ENCODE measurements around the gene ABHD13. TPM values are rescaled to one million over a fixed set of nuclear protein-coding genes. Genes with fewer than 3 reads are reported as not detected.

Gene ABHD13
- total and polyA plus RNA-seq, 2 experiments from 2014 or later = 5.4 to 10.4 TPM

DNA sequence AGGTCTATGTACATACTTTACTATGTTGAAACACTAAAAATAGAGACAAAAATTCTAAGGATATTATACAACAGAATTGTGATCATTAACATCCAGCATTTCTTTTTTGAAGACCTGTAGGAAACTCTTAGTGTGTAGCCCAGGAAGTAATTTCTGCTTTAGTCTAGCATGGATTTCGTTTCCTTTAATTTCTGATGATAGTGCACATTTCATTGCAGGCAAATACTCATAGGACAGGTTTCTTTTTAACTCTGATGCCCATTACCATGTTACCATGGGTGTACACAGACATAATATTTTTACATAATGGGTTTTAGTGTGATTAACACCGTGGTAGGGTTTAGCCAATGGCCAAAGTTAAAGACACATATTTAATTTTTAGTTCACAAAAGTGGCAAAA is 29.9 kb upstream of the ABHD13 start (continued):
- TF ChIP-seq, protein P1, sequence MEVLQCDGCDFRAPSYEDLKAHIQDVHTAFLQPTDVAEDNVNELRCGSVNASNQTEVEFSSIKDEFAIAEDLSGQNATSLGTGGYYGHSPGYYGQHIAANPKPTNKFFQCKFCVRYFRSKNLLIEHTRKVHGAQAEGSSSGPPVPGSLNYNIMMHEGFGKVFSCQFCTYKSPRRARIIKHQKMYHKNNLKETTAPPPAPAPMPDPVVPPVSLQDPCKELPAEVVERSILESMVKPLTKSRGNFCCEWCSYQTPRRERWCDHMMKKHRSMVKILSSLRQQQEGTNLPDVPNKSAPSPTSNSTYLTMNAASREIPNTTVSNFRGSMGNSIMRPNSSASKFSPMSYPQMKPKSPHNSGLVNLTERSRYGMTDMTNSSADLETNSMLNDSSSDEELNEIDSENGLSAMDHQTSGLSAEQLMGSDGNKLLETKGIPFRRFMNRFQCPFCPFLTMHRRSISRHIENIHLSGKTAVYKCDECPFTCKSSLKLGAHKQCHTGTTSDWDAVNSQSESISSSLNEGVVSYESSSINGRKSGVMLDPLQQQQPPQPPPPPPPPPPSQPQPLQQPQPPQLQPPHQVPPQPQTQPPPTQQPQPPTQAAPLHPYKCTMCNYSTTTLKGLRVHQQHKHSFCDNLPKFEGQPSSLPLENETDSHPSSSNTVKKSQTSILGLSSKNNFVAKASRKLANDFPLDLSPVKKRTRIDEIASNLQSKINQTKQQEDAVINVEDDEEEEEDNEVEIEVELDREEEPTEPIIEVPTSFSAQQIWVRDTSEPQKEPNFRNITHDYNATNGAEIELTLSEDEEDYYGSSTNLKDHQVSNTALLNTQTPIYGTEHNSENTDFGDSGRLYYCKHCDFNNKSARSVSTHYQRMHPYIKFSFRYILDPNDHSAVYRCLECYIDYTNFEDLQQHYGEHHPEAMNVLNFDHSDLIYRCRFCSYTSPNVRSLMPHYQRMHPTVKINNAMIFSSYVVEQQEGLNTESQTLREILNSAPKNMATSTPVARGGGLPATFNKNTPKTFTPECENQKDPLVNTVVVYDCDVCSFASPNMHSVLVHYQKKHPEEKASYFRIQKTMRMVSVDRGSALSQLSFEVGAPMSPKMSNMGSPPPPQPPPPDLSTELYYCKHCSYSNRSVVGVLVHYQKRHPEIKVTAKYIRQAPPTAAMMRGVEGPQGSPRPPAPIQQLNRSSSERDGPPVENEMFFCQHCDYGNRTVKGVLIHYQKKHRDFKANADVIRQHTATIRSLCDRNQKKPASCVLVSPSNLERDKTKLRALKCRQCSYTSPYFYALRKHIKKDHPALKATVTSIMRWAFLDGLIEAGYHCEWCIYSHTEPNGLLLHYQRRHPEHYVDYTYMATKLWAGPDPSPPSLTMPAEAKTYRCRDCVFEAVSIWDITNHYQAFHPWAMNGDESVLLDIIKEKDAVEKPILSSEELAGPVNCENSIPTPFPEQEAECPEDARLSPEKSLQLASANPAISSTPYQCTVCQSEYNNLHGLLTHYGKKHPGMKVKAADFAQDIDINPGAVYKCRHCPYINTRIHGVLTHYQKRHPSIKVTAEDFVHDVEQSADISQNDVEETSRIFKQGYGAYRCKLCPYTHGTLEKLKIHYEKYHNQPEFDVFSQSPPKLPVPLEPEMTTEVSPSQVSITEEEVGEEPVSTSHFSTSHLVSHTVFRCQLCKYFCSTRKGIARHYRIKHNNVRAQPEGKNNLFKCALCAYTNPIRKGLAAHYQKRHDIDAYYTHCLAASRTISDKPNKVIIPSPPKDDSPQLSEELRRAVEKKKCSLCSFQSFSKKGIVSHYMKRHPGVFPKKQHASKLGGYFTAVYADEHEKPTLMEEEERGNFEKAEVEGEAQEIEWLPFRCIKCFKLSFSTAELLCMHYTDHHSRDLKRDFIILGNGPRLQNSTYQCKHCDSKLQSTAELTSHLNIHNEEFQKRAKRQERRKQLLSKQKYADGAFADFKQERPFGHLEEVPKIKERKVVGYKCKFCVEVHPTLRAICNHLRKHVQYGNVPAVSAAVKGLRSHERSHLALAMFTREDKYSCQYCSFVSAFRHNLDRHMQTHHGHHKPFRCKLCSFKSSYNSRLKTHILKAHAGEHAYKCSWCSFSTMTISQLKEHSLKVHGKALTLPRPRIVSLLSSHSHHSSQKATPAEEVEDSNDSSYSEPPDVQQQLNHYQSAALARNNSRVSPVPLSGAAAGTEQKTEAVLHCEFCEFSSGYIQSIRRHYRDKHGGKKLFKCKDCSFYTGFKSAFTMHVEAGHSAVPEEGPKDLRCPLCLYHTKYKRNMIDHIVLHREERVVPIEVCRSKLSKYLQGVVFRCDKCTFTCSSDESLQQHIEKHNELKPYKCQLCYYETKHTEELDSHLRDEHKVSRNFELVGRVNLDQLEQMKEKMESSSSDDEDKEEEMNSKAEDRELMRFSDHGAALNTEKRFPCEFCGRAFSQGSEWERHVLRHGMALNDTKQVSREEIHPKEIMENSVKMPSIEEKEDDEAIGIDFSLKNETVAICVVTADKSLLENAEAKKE (CRISPR knock-in tag; IDR thresholded peaks at IDR 0.05) = no peak

DNA sequence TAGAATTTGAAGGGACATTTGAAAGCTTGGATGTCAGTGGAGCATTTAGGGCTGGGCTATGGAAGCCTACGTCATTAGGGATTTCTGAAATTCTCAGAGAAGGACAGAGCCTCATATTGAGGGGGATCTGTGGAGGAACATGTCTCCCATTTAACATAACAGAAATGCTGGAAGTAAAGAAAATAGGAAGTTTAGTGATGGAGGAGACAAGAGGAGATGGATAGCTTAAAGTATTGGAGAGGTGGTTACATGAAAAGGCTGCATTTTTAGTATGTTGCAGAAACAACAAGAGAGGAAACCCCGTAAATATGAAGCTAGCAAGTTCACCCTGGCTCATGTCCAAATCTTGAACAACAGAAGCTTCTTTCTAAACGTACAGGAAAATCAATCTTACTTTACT is 27.3 kb upstream of the ABHD13 start:
- Histone ChIP-seq H3K27me3 (ENCODE audit: insufficient read depth) (no peaks in the 10 kb centered on the region), H3K79me2 (replicated peaks; ENCODE audit: insufficient read depth) (no peaks in the 10 kb centered on the region), H3K9me2 (ENCODE audit: insufficient read depth) (no peaks in the 10 kb centered on the region), H3K4me1 (ENCODE audit: insufficient read depth) (no peaks in the 10 kb centered on the region), H3K36me3 (ENCODE audit: insufficient read depth) (no peaks in the 10 kb centered on the region), H3K4me2 (no peak overlapping the region), H4K20me1 (replicated peaks; ENCODE audit: insufficient read depth) (no peaks in the 10 kb centered on the region), H3F3A (replicated peaks; ENCODE audit: low read depth) (no peaks in the 10 kb centered on the region), H3K4me3 (no peak overlapping the region), H3K27ac (ENCODE audit: low read depth) (no peak overlapping the region), H2AFZ (no peak overlapping the region)
- H3K4me1 Mint-ChIP-seq = no peaks in the 10 kb centered on the region
- H3K27me3 Mint-ChIP-seq (ENCODE audit: insufficient read depth, low read depth, poor library complexity) = no peaks in the 10 kb centered on the region
- H3K9me3 Mint-ChIP-seq = peaks cover 28% of the 10 kb centered on the region
- TF ChIP-seq, protein P2, sequence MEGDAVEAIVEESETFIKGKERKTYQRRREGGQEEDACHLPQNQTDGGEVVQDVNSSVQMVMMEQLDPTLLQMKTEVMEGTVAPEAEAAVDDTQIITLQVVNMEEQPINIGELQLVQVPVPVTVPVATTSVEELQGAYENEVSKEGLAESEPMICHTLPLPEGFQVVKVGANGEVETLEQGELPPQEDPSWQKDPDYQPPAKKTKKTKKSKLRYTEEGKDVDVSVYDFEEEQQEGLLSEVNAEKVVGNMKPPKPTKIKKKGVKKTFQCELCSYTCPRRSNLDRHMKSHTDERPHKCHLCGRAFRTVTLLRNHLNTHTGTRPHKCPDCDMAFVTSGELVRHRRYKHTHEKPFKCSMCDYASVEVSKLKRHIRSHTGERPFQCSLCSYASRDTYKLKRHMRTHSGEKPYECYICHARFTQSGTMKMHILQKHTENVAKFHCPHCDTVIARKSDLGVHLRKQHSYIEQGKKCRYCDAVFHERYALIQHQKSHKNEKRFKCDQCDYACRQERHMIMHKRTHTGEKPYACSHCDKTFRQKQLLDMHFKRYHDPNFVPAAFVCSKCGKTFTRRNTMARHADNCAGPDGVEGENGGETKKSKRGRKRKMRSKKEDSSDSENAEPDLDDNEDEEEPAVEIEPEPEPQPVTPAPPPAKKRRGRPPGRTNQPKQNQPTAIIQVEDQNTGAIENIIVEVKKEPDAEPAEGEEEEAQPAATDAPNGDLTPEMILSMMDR (conservative IDR thresholded peaks at IDR 0.05; ENCODE audit: low read depth in 2 of 2) = no peak
- peaks cover 10% of the 10 kb centered on the region for H3K36me3 Mint-ChIP-seq (ENCODE audit: low read depth)
- no peak for DNase-seq (ENCODE audit: low spot score)
- no peak overlapping the region for H3K27ac Mint-ChIP-seq
- H3K4me3 Mint-ChIP-seq = no peak overlapping the region
- no peak for ATAC-seq

DNA sequence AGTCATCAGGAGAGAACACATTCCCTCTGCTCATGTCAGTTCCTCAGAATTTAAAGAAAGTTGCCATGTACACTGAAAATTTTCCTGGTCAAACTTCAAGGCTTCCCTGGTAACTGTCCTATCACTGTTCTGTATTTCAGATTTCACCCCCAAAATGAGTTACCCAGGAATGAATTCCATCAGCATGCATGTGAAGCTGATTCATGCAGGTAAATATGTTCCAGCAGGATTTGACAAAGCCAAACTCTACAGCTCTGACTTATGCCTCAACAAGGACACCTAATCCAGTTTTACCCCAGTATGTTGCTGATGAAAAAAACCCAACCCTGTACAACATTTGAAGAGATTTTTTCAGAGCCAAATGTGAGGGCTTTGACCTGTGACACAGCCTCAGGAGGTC is 24.4 kb upstream of the ABHD13 start:
- Histone ChIP-seq H3K27ac (ENCODE audit: low read depth) (no peak overlapping the region), H3K79me2 (replicated peaks; ENCODE audit: insufficient read depth) (no peaks in the 10 kb centered on the region), H3F3A (replicated peaks; ENCODE audit: low read depth) (no peaks in the 10 kb centered on the region), H4K20me1 (replicated peaks; ENCODE audit: insufficient read depth) (no peaks in the 10 kb centered on the region), H3K4me2 (no peak overlapping the region), H3K4me3 (no peak overlapping the region), H3K27me3 (ENCODE audit: insufficient read depth) (no peaks in the 10 kb centered on the region), H3K9me2 (ENCODE audit: insufficient read depth) (no peaks in the 10 kb centered on the region), H3K4me1 (ENCODE audit: insufficient read depth) (no peaks in the 10 kb centered on the region), H2AFZ (no peak overlapping the region), H3K36me3 (ENCODE audit: insufficient read depth) (no peaks in the 10 kb centered on the region)
- no peak for DNase-seq (ENCODE audit: low spot score)
- H3K4me1 Mint-ChIP-seq = no peaks in the 10 kb centered on the region
- TF ChIP-seq ZNF114 (CRISPR knock-in tag; IDR thresholded peaks at IDR 0.05) = no peak
- H3K4me3 Mint-ChIP-seq = no peak overlapping the region
- H3K27me3 Mint-ChIP-seq (ENCODE audit: insufficient read depth, low read depth, poor library complexity) = no peaks in the 10 kb centered on the region
- peaks cover 36% of the 10 kb centered on the region for H3K9me3 Mint-ChIP-seq
- no peak overlapping the region for H3K27ac Mint-ChIP-seq
- peaks cover 16% of the 10 kb centered on the region for H3K36me3 Mint-ChIP-seq (ENCODE audit: low read depth)
- ATAC-seq = no peak
